ENCODE measurements around the gene RPS6KL1.

RPS6KL1 gene, protein sequence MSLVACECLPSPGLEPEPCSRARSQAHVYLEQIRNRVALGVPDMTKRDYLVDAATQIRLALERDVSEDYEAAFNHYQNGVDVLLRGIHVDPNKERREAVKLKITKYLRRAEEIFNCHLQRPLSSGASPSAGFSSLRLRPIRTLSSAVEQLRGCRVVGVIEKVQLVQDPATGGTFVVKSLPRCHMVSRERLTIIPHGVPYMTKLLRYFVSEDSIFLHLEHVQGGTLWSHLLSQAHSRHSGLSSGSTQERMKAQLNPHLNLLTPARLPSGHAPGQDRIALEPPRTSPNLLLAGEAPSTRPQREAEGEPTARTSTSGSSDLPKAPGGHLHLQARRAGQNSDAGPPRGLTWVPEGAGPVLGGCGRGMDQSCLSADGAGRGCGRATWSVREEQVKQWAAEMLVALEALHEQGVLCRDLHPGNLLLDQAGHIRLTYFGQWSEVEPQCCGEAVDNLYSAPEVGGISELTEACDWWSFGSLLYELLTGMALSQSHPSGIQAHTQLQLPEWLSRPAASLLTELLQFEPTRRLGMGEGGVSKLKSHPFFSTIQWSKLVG

DNA sequence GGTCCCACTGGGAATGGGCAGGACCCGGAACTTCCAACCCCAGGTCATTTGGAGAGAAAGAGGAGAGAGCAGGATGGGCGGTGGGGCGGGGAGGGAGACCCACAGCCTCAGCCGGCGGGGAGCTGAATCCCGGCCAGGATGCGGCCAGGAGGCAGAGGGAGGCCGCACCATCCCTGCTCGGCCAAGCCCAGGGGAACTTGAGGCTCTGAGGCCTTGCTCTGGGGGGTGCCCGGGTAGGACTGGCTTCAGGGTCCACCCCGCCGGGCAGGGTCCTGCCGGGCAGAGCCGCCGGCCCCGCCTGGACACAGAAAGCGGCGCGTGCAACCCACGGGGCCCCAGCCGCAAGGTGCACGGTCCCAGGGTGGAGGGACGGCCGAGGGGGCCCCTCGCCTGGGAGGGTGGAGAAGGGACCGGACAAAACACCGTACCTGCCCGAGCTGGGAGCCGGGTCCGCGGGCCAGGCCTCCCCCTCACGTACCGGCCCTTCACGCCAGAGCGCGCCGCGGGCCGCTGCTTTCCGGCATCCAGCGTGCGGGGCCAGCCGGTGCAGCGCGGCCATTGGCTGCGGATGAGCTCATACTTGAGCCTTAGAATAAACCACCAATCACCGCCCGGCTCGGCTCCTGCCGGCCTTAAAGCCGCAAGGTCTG, at the start of gene RPS6KL1:
Gene RPS6KL1, minus strand, starts transcription at position 509 of the 650 bp plus-strand sequence. CDS start 1,719 bp downstream, outside the sequence.
- no peak within 1 kb of the TSS for H3K9ac ChIP-seq (ENCODE audit: low read depth, low read length, poor library complexity, severe bottlenecking)
- no peaks in the 10 kb centered on the region for H3K4me1 ChIP-seq (ENCODE audit: insufficient read depth, low read length, poor library complexity, severe bottlenecking)
- no peak within 1 kb of the TSS for H3K4me3 ChIP-seq (ENCODE audit: low read length, poor library complexity, severe bottlenecking)
- H2AFZ ChIP-seq (ENCODE audit: low read length): no peak within 1 kb of the TSS
- no peak within 1 kb of the TSS for H3K4me2 ChIP-seq (ENCODE audit: low read depth, low read length, poor library complexity, severe bottlenecking)
- H3K9me3 ChIP-seq (ENCODE audit: insufficient read depth, low read depth, low read length): no peaks in the 10 kb centered on the region
- no peaks in the 10 kb centered on the region for H3K79me2 ChIP-seq (ENCODE audit: insufficient read depth, low read length)
- no peaks in the 10 kb centered on the region for H4K20me1 ChIP-seq (ENCODE audit: insufficient read depth, low read length, poor library complexity, severe bottlenecking)
- TF ChIP-seq, protein P1, sequence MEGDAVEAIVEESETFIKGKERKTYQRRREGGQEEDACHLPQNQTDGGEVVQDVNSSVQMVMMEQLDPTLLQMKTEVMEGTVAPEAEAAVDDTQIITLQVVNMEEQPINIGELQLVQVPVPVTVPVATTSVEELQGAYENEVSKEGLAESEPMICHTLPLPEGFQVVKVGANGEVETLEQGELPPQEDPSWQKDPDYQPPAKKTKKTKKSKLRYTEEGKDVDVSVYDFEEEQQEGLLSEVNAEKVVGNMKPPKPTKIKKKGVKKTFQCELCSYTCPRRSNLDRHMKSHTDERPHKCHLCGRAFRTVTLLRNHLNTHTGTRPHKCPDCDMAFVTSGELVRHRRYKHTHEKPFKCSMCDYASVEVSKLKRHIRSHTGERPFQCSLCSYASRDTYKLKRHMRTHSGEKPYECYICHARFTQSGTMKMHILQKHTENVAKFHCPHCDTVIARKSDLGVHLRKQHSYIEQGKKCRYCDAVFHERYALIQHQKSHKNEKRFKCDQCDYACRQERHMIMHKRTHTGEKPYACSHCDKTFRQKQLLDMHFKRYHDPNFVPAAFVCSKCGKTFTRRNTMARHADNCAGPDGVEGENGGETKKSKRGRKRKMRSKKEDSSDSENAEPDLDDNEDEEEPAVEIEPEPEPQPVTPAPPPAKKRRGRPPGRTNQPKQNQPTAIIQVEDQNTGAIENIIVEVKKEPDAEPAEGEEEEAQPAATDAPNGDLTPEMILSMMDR (conservative IDR thresholded peaks at IDR 0.05; ENCODE audit: low read length): no peak
- H3F3A ChIP-seq (ENCODE audit: low read depth): no peaks in the 10 kb centered on the region
- no peaks in the 10 kb centered on the region for H3K27me3 ChIP-seq (ENCODE audit: insufficient read depth, low read length, poor library complexity, severe bottlenecking)
- H3K36me3 ChIP-seq (ENCODE audit: insufficient read depth, low read length): no peaks in the 10 kb centered on the region
- H3K9me2 ChIP-seq (replicated peaks; ENCODE audit: low read depth, low read length): no peaks in the 10 kb centered on the region

DNA sequence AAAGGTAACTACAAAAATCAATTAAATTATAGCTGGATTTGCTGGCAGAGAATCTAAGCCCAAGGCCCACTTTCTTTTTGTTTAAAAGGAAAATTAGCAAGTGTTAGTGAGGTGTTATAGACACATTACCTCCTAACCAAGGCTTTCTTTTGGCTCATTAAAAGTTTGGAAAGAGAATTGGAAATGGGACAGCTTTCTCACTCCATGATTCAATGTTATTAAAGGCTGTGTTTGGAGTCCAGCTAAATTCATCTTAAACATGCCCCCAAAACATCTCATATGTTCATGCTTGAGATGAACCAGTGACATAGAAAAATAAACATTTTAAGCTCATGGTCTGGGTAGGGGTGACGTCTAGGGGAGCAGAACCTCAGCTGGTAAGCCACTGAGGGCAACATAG, 45.8 kb upstream of the RPS6KL1 start:
- no peak overlapping the region for H2AFZ ChIP-seq (ENCODE audit: low read length)
- no peak overlapping the region for H3K4me2 ChIP-seq (ENCODE audit: low read depth, low read length, poor library complexity, severe bottlenecking)
- no peaks in the 10 kb centered on the region for H3K27me3 ChIP-seq (ENCODE audit: insufficient read depth, low read length, poor library complexity, severe bottlenecking)
- peaks cover 12% of the 10 kb centered on the region for H3K4me1 ChIP-seq (ENCODE audit: insufficient read depth, low read length, poor library complexity, severe bottlenecking)
- no peaks in the 10 kb centered on the region for H4K20me1 ChIP-seq (ENCODE audit: insufficient read depth, low read length, poor library complexity, severe bottlenecking)
- no peak overlapping the region for H3K9ac ChIP-seq (ENCODE audit: low read depth, low read length, poor library complexity, severe bottlenecking)
- no peaks in the 10 kb centered on the region for H3K36me3 ChIP-seq (ENCODE audit: insufficient read depth, low read length)
- no peaks in the 10 kb centered on the region for H3K9me3 ChIP-seq (ENCODE audit: insufficient read depth, low read depth, low read length)
- no peak overlapping the region for H3K4me3 ChIP-seq (ENCODE audit: low read length, poor library complexity, severe bottlenecking)
- no peaks in the 10 kb centered on the region for H3F3A ChIP-seq (ENCODE audit: low read depth)
- no peaks in the 10 kb centered on the region for H3K9me2 ChIP-seq (replicated peaks; ENCODE audit: low read depth, low read length)
- no peaks in the 10 kb centered on the region for H3K79me2 ChIP-seq (ENCODE audit: insufficient read depth, low read length)
- TF ChIP-seq, protein P1 (conservative IDR thresholded peaks at IDR 0.05; ENCODE audit: low read length): no peak
- no peak for TF ChIP-seq EZH2phosphoT487 (IDR thresholded peaks at IDR 0.05; ENCODE audit: borderline replicate concordance)

DNA sequence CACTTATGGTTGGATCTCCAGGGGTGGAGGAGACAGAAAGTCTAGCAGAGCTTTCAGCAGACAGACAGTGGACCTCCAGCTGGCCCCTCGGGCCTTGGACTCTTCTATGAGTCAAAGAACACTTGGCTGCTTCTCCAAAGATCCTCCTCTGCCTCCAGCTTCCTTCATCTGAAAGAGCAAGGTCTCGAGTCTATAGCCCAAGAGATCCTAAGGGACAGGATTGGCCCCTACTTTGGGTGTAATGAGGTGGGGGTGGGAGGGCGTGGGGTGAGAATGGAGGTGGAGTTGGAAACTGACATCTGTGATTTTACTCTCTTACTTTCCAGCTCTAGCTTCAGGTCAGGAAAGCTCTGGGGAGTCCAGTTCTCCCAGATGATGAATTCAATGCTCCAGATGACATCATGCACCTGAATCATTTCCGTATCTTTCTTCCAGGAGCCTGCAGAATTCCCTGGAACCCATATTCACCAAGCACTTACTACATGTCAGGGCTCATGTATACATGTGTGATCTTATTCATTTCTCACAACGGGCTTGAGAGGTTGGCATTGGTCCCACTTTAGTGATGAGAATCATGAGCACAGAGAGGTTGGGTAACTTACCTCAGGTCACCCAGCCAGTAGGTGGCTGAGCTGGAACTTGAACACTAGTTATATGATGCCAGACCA, 42.6 kb upstream of the RPS6KL1 start:
- no peak overlapping the region for H2AFZ ChIP-seq (ENCODE audit: low read length)
- no peaks in the 10 kb centered on the region for H3K4me1 ChIP-seq (ENCODE audit: insufficient read depth, low read length, poor library complexity, severe bottlenecking)
- no peaks in the 10 kb centered on the region for H3K27me3 ChIP-seq (ENCODE audit: insufficient read depth, low read length, poor library complexity, severe bottlenecking)
- H3K79me2 ChIP-seq (ENCODE audit: insufficient read depth, low read length): no peaks in the 10 kb centered on the region
- H3F3A ChIP-seq (ENCODE audit: low read depth): no peaks in the 10 kb centered on the region
- TF ChIP-seq EZH2phosphoT487 (IDR thresholded peaks at IDR 0.05; ENCODE audit: borderline replicate concordance): no peak
- TF ChIP-seq, protein P1 (conservative IDR thresholded peaks at IDR 0.05; ENCODE audit: low read length): no peak
- H4K20me1 ChIP-seq (ENCODE audit: insufficient read depth, low read length, poor library complexity, severe bottlenecking): no peaks in the 10 kb centered on the region
- no peaks in the 10 kb centered on the region for H3K9me2 ChIP-seq (replicated peaks; ENCODE audit: low read depth, low read length)
- no peak overlapping the region for H3K4me3 ChIP-seq (ENCODE audit: low read length, poor library complexity, severe bottlenecking)
- H3K4me2 ChIP-seq (ENCODE audit: low read depth, low read length, poor library complexity, severe bottlenecking): no peak overlapping the region
- H3K9me3 ChIP-seq (ENCODE audit: insufficient read depth, low read depth, low read length): no peaks in the 10 kb centered on the region
- no peaks in the 10 kb centered on the region for H3K36me3 ChIP-seq (ENCODE audit: insufficient read depth, low read length)
- no peak overlapping the region for H3K9ac ChIP-seq (ENCODE audit: low read depth, low read length, poor library complexity, severe bottlenecking)

All from Loucy (cell line).